ENCODE measurements around the gene ABCC9.

DNA sequence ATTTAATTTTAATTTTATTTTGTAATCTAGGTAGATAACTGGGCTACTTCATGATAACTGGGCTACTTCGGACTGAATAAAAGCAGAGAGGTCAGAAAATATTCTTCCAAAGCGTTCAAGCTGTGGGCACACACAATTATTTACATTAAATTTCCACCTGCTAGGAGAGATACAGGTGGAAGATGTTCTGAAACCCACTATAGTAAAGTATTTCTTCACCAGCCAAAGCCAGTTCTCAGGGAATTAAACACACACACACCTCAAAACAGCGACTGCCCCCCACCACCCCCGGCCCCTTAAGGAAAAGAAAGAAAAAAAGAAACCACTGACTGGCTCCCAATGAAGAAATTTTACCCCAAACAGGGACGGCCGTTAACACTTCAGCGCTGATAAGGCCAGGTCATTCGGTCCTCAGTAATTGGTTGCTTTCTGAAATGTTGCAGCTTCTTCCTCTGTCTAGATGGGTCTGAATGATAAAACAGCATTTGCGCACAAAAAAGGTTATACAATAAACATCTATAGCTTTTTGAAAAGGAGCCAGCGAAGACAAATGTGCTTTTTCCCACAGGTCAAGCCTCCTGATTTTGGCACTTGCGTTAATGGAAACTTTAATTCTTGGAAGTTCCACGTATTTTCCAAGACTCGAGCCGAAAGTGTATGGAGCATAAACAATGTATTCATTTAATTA is 165.9 kb downstream of the ABCC9 start:
- TF ChIP-seq EZH2 (IDR thresholded peaks at IDR 0.05) (no peak), POLR2AphosphoS5 (IDR thresholded peaks at IDR 0.05; ENCODE audit: borderline replicate concordance, low read depth, low read length) (no peak), FOXP2 (optimal IDR thresholded peaks at IDR 0.05; ENCODE audit: control extremely low read depth, extremely low read length, insufficient read depth) (no peak)
